GM18867 (cell line): Measurements from ENCODE around the gene TOGARAM1.
A peak's percentile ranks its signal among the peaks of the same experiment; 100 is the strongest.
"Not testable (repeated sequence)": the region's sequence is repeated elsewhere in the genome, so short reads cannot be mapped to it uniquely, and the experiment has no call there.

ENCODE experiments used
- ATAC-seq: cut with Tn5 transposase; IDR thresholded peaks from one replicate; pipeline ENCODE4 v1.9.1; 2021; ENCODE audit warnings: mild to moderate bottlenecking, moderate library complexity; ENCODE audit not compliant: unreplicated experiment

TOGARAM1 gene

DNA sequence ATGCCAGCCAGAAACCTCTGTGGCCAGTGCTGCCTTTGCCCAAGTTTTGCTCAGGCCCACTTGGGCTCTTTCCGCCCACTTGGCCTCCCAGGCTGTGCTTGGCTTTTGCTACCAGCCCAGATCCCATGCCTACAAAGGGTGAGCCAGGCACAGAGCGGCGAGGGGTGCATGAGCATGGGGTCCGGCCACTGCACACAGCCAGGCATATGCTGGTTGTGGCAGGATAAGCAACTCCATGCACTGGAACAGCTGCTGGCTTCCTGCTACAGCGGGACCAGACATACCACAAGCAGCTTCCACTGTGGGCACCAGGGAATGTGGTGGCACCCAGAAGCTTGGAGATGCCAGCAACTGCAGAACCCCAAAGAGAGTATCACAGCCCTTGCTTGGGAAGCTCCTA lies 76.3 kb downstream of the TOGARAM1 start:
- ATAC-seq, result no peak

DNA sequence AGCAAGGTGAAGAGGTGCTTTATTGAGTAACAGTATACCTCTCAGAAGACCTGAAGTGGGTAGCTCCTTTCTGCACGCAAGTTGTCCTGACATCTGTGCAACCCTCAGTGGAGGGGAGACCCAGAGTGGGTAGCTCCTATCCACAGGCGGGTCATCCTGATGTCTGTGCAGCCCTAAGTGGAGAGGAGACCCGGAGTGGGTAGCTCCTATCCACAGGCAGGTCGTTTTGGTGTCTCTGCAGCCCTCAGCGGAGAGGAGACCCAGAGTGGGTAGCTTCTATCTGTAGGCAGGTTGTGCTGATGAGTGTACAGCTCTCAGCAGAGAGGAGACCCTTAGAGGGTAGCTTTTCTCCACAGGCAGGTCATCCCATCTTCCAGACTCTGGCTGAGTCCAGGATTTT lies 76.9 kb downstream of the TOGARAM1 start:
- ATAC-seq, result no peak

DNA sequence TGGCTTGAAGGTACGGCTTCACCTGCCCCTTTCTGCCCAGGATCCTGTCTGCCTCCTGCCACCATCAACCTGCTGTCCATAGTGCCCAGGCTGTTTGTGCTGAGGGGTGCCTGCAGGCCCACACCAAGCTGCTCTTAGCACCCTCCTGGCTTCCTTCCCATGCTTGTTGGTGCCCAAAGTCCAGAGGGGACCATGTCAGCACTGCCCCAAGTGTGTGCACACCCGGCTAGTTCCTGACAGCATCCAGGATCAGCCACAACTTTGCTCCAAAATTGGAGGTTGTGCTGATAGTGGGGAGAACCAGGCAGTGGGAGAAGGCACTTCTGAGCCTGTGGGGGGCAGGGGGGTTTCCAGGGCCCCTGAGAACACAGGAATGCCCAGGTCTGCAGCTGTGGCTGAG lies 77.4 kb downstream of the TOGARAM1 start:
- ATAC-seq, result no peak

DNA sequence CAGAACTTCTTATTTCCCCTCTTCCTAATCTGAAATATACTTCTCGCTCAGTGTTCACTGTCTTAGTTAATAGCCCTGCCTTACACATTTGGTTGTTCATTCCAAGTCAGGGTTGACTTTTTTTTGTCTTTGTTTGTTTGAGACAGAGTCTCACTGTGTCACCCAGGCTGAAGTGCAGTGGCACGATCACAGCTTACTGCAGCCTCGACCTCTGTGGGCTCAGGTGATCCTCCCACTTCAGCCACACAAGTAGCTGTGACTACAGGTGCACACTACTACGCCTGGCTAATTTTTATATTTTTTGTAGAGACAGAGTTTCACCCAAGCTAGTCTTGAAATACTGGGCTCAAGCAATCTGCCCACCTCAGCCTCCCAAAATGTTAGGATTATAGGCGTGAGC lies 79.7 kb downstream of the TOGARAM1 start:
- ATAC-seq, result no peak

DNA sequence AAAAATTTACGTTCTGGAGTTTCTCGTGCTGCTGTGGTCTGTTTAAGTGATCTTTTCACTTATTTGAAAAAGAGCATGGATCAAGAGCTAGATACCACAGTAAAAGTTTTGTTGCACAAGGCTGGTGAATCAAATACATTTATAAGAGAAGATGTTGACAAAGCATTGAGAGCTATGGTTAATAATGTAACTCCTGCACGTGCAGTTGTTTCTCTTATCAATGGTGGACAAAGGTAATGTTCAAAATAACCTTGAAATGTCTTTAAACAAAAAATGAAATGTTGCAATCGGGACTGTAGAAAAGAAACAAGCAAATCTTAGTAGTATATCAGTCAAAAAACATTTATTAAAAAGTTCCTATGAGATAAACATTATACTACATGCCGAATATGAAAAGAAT lies 82.6 kb downstream of the TOGARAM1 start:
- ATAC-seq, result no peak

DNA sequence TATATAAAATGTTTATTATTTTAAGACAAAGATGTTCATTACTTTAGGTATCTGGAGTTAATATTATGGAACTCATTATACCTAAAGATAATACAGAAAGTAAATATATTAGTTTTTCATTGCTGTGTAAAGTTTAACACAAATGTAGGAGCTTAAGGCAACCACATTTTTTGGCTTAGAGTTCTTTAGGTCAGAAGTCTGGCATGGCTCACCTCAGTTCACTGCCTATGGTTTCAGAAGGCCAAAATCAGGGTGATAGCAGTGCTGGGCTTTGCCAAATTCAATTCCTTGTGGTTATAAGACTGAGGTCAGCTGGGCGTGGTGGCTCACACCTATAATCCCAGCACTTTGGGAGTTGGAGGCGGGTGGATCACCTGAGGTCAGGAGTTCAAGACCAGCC lies 86.4 kb downstream of the TOGARAM1 start:
- ATAC-seq, result no peak

DNA sequence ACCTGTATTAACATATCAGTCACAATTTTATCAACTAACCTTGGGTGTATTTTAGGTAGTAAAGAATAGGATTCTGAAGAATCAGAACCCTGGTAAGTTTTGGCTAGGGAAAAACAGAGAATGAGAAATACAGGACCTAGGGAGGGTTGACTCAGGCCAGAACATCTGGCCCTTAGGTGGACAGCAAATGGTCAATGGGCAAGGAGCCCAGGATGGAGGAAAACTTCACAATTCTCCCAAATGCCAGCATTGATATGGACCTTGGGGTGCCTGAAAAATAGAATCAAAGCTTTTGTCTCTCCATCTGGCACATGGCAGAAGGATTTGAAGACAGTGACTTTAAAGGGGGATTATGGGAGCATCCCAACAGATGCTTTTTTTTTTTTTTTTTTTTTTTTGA lies 89.2 kb downstream of the TOGARAM1 start:
- no peak for ATAC-seq

DNA sequence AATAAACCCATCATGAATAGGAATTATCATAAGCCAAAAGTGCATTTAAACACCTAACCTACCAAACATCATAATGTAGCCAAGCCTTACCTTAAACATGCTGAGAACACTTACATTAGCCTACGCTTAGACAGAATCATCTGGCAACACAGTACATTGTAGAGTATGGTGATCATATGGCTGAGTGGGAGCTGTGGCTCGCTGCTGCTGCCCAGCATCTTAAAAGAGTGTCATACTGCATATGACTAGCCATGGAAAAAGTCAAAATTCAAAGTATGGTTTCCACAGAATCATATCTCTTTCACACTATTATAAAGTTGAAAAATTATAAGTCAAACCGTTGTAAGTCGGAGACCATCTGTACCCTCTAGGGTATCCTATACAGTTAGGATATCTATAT lies 89.9 kb downstream of the TOGARAM1 start:
- ATAC-seq, result no peak

DNA sequence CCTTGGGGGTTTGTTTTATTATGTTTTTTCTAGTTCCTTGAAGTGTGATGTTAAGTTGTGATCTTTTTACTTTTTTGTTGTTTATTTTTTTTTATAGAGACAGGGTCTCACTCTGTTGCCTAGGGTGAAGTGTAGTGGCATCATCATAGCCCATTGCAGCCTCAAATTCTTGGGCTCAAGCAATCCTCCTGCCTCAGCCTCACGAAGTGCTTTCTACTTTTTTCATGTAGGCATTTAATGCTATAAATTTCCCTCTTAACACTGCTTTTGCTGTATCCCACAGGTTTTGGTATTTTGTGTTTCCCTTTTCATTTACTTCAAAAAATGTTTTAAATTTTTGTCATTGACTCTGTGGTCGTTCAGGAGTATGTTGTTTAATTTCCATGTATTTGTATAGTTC lies 95.4 kb downstream of the TOGARAM1 start:
- ATAC-seq, result no peak

DNA sequence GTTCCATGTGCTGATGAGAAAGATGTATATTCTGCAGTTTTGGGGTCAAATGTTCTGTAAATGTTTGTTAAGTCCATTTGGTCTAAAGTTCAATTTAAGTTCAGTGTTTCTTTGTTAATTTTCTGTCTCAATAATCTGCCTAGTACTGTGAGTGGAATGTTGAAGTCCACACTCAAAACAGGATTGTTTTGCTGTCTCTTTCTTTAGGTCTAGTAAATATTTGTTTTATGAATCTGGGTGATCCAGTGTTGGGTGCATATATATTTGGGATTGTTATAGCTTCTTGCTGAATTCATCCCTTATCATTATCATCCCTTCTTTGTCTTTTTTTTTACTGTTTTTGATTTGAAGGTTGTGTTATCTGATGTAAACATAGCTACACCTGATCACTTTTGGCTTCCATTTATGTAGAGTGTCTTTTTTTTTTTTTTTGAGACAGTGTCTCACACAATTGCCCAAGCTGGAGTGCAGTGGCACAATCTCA lies 95.9 kb downstream of the TOGARAM1 start:
- no peak for ATAC-seq

DNA sequence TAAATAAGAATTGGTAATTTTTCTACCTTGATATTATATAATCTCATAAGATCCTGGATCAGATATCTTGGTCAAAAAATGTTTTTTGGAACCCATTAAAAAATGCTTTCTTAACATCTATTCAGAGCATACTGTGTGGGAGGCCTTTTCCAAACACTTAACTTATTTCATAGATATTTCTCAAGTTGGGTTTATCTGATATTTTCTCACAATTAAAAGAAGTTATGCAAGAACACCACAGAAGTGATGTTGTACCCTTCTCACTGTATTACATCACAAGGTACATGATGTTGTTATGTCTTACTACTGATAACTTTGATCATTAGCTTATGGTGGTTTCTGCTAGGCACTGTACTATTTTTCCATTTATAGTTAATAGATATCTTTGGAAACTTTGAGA lies 98.6 kb downstream of the TOGARAM1 start:
- ATAC-seq, result no peak

DNA sequence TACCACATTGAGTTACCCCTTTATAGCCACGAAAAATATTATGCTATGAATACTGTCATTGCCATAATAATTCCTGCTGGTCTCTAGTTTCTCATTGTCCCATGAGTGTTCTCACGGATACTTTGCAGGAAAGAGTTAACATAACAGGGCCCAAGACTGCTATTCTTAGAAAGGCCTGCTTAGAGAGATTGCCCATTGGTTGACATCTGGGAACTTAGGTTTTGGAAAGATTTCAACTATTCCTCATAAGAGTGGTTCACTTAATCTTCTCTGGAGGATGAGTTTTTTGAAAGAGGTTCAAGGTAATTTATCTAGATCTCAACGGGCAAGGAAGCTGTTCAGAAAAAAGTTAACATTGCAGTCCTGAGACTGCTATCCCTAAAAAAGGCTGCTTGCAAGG lies 103.5 kb downstream of the TOGARAM1 start:
- ATAC-seq, result no peak

DNA sequence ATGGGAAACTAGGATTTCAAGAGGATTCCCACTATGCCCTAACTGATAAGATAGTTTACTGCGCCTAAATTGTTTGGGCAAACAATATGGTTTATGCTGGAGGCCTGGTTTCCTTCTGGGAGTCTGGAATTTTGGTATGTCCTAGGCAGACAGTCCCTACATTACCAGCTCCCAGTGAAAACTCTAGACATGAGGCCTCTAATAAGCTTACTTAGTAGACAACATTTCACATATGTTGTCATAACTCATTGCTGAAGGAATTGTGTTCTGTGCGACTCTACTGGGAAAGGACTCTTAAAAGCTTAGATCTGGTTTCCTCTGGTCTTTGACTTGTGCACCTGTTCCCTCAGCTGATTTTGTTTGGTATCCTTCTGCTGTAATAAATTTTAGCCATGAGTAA lies 104.0 kb downstream of the TOGARAM1 start:
- ATAC-seq, result no peak

DNA sequence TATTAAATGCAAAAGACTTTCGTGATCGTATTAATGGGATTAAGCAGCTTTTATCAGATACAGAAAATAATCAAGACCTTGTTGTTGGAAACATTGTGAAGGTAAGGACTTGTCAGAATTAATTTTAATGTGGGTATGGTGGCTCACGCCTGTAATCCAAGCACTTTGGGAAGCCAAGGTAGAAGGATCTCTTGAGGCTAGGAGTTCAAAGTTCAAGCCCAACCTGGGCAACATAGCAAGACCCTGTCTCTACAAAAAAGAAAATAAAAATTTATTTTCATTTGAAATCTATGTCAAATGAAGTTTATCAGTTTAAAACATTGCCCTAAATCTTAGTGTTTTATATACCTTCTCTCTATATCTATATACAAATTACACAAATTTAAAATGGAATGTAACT lies 104.7 kb downstream of the TOGARAM1 start:
- ATAC-seq, result no peak

DNA sequence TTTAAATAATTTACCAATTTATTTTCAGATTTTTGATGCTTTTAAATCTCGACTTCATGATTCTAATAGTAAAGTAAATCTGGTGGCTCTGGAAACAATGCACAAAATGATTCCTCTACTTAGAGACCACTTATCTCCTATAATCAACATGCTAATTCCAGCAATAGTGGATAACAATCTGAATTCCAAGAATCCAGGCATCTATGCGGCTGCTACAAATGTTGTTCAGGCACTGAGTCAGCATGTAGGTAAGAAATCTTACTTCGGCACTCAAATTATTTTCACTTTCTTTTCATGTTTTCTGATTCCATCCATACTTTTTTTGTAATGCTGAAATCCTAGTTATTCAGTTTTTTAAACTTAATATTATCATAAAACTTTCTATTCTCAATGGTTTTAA lies 106.4 kb downstream of the TOGARAM1 start:
- ATAC-seq, result no peak

DNA sequence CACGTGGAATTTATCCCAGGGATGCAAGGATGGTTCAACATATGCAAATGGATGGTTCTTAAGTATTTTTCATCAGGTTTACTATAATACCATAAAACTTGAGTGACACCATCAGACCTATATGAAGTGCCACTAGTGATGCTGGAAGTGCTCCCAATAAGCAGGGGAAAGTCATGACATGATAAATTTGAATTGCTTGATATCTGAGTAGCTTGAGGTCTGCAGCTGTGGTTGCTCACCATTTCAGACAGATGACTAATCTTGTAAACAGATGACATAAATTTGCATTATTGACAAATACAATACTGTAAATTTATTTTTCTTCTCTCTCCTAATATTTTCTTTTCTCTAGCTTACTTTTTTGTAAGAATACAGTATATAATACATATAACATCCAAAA lies 108.2 kb downstream of the TOGARAM1 start:
- ATAC-seq, result no peak

DNA sequence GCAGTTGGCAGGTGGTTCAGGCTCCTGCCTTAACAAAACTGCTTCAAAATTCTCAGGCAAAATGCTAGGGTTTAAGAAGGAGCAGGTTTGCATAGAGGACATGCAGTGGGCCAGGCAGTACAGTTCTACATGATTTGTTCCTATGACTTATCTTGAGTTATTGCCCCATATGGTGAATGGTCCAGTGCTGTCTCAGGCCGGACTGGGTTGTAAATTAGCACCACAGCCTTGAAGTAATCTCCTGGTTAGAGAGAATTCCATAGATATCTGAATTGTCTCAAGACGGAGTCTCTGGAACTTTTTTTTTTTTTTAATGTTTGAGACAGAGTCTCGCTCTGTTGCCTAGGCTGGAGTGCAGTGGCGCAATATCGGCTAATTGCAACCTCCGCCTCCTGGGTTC lies 110.1 kb downstream of the TOGARAM1 start:
- ATAC-seq, result no peak

DNA sequence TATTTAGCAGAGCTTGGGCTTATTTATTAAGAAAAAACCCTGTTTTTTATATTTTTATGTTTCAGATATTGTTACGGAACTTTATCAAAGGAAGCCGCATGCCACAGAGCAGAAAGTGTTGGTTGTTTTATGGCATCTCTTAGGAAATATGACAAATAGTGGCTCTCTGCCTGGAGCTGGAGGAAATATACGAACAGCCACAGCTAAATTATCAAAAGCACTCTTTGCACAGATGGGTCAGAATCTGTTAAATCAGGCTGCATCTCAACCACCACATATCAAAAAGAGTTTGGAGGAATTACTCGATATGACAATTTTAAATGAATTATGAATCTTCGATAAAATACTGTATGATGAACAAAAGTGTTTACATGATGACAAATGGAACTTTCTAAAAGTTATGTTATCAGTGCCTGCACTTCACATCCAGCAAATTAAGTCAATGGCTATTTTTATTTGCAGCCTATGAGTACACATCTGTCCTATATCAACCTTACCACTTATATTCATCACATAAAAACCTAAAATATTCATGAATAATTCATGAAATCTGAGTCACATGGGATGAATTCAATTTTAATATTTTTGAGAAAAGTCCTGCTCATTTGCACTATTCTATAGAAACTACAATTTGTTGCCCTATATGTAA lies 111.4 kb downstream of the TOGARAM1 start:
- no peak for ATAC-seq

DNA sequence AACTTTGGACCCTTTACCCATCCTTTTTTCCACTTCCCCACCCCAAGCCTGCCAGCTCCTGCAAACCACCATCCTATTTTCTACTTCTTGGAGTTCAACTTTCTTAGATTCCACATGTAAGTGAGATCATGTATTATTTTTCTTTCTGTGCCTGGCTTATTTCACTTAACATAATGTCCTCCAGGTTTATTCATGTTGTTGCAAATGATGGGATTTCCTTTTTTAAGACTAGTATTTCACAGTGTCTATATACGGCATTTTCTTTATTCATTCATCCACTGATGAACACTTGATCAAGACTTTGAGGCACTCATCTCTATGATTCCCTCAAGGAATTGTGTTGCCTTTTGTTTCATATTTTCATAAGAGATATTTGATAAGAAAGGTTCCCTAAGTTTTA lies 116.3 kb downstream of the TOGARAM1 start:
- ATAC-seq, result no peak

DNA sequence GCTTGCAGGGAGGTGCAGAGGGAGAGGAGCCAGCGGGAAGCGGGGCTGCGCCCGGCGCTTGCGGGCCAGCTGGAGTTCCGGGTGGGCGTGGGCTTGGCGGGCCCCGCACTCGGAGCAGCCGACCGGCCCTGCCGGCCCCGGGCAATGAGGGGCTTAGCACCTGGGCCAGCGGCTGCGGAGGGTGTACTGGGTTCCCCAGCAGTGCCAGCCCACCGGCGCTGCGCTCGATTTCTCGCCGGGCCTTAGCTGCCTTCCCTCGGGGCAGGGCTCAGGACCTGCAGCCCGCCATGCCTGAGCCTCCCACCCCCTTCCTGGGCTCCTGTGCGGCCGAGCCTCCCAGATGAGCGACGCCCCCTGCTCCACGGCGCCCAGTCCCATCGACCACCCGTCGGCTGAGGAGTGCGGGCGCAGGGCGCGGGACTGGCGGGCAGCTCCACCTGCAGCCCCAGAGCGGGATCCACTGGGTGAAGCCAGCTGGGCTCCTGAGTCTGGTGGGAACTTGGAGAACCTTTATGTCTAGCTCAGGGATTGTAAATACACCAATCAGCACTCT lies 118.5 kb downstream of the TOGARAM1 start:
- not testable (repeated sequence) for ATAC-seq

DNA sequence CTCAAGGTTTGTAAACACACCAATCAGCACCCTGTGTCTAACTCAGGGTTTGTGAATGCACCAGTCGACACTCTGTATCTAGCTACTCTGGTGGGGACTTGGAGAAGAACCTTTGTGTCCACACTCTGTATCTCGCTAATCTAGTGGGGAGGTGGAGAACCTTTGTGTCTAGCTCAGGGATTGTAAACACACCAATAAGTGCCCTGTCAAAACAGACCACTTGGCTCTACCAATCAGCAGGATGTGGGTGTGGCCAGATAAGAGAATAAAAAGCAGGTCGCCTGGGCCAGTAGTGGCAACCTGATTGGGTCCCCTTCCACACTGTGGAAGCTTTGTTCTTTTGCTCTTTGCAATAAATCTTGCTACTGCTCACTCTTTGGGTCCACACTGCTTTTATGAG lies 119.1 kb downstream of the TOGARAM1 start:
- not testable (repeated sequence) for ATAC-seq

DNA sequence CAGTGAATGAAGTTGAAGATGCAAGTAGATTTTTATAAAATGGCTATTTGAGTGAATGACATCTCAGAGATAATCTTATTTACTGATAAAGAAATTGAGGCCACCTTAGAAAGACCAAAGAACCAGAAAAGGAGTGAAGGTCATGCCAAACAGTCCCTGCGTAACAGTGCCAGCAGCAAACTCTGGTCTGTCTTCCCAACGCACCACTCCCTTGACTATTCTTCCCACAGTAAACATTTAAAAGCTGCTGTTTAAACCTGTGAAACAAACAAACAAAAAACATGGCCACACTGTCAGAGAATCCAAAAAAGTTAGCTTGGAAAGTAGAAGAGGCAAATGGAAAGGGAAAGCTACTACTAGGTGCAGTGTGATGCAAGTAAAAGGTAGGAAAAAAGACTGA lies 120.4 kb downstream of the TOGARAM1 start:
- no peak for ATAC-seq

DNA sequence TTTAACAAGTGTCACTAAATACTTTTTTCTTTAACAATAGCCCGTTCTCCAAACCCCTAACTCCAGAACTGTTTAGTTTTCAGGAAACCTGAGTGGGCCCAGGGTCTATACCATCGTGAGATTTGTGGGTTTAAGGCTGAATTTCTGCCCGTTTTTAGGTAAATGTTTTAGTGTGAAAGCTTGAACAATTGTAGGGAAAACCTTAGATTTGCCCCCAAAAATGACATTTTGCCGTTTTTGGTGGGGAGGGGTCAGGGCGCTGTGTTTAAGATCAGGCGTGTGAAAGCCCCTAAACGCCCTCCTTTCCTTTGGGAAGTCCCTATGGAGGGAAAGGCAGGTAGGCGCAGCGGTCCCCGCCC lies 121.6 kb downstream of the TOGARAM1 start:
- ATAC-seq, result peak; percentile 13
